CD4-positive, alpha-beta T cell (primary cell): ENCODE measurements around the gene TEF. TPM values are rescaled to one million over a fixed set of nuclear protein-coding genes. Genes with fewer than 3 reads are reported as not detected.
"Not testable (repeated sequence)": the region's sequence is repeated elsewhere in the genome, so short reads cannot be mapped to it uniquely, and the experiment has no call there.

Source experiments
- ATAC-seq: fragments of 200-7000 bp; cut with Tn5 transposase; one replicate; pipeline ENCODE4 v1.10.0; 2022; ENCODE audit warnings: mild to moderate bottlenecking; ENCODE audit not compliant: poor library complexity
- CTCF ChIA-PET: fragments of 350-600 bp; sonication (Branson Sonifier 250); formaldehyde crosslinking; loops from one replicate; lab custom pipeline; 2021; ENCODE audit warnings: antibody characterized with exemption, inconsistent platforms; lab: Charles Lee
- POLR2A ChIA-PET: fragments of 350-600 bp; sonication (Branson Sonifier 250); formaldehyde crosslinking; loops from one replicate; lab custom pipeline; 2021; ENCODE audit warnings: antibody characterized with exemption, inconsistent platforms; lab: Charles Lee
- DNase-seq, 14 experiments: peaks; one replicate each; pipeline ENCODE4 v3.0.0-alpha.2; 2013 to 2020; ENCODE audit warnings: mixed read lengths in 2 of 14
- H3K27ac ChIP-seq, 2 donors: one replicate each; pipeline versions ENCODE4 v1.5.1 to v1.7.0; 2013; ENCODE audit warnings: low read length in 2 of 2, low read depth in 1 of 2, mild to moderate bottlenecking in 1 of 2
- H3K27me3 ChIP-seq, 2 experiments: 1 replicate in 1 of 2; 2 replicates in 1 of 2; pipeline versions ENCODE4 v1.6.1 to v1.7.0; 2013; ENCODE audit warnings: low read length in 2 of 2, control low read depth in 1 of 2, mild to moderate bottlenecking in 1 of 2, moderate library complexity in 1 of 2; ENCODE audit not compliant: insufficient read depth in 2 of 2, control insufficient read depth in 1 of 2
- H3K36me3 ChIP-seq: one replicate; pipeline ENCODE4 v1.6.1; 2013; ENCODE audit warnings: low read length, control low read depth; ENCODE audit not compliant: insufficient read depth
- H3K4me1 ChIP-seq: one replicate; pipeline ENCODE4 v1.6.1; 2013; ENCODE audit warnings: low read length, control low read depth; ENCODE audit not compliant: insufficient read depth
- H3K4me3 ChIP-seq: one replicate; pipeline ENCODE4 v1.5.1; 2013; ENCODE audit warnings: mild to moderate bottlenecking, low read length, moderate library complexity
- H3K9me3 ChIP-seq, 2 experiments: 1 replicate in 1 of 2; 2 replicates in 1 of 2; pipeline versions ENCODE4 v1.6.1 to v1.7.0; 2013; ENCODE audit warnings: low read length in 2 of 2, mild to moderate bottlenecking in 2 of 2, control low read depth in 1 of 2, moderate library complexity in 1 of 2; ENCODE audit not compliant: control insufficient read depth in 1 of 2, insufficient read depth in 1 of 2
- H3K27ac Mint-ChIP-seq: one replicate; pipeline ENCODE4 v1.8.0; 2020; ENCODE audit warnings: mixed read lengths
- H3K27me3 Mint-ChIP-seq: one replicate; pipeline ENCODE4 v1.8.0; 2021; ENCODE audit warnings: mixed read lengths
- H3K36me3 Mint-ChIP-seq: one replicate; pipeline ENCODE4 v1.8.0; 2021; ENCODE audit warnings: low read depth, mixed read lengths
- H3K4me1 Mint-ChIP-seq: one replicate; pipeline ENCODE4 v1.8.0; 2021; ENCODE audit warnings: low read depth, mixed read lengths
- H3K4me3 Mint-ChIP-seq: one replicate; pipeline ENCODE4 v1.8.0; 2020; ENCODE audit warnings: mild to moderate bottlenecking, mixed read lengths
- H3K9me3 Mint-ChIP-seq: one replicate; pipeline ENCODE4 v1.8.0; 2020; ENCODE audit warnings: mixed read lengths
- intact Hi-C, 2 experiments: fragments of 100-400 bp; cut with DNase I in 1 of 2; cut with micrococcal nuclease in 1 of 2; formaldehyde crosslinking; loops; one replicate each; pipeline versions ENCODE4 v1.15.1 to v1.9.0; 2023 to 2025; cut with DNase I, micrococcal nuclease
- total RNA-seq, 174 experiments: library from RNA in 2 of 174; stranded (reverse) in 2 of 174; gene quantifications; one replicate each; pipeline ENCODE4 v1.2.3 and lab custom pipeline; 2021 to 2026
- TF ChIP-seq, protein P1 (sequence below): fragments of 200-600 bp; IDR thresholded peaks from one replicate; pipeline ENCODE4 v1.8.0; 2022; ENCODE audit warnings: antibody characterized with exemption, mild to moderate bottlenecking

Gene TEF
- total RNA-seq, 2 experiments from 2014 or later = 2.4 to 2.6 TPM

DNA sequence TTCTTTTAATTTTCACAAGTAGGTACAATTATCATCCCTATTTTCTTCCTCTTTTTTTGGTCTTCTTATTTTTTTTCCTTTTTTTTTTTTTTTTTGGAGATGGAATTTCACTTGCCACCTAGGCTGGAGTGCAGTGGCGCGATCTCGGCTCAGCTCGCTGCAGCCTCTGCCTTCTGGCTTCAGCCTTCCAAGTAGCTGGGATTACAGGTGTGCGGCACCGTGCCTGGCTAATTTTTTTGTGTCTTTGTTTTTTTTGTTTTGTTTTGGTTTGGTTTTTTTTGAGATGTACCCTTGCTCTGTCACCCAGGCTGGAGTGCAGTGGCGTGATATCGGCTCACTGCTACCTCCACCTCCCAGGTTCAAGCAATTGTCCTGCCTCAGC is 48.2 kb downstream of the TEF start:
- H3K9me3 Mint-ChIP-seq = no peaks in the 10 kb centered on the region
- intact Hi-C loops = no loop called here
- no peaks in the 10 kb centered on the region for H3K27me3 ChIP-seq
- ChIA-PET POLR2A (no interaction called here), CTCF (interaction anchor here (0.6 kb wide), 1 partner anchor 216 kb away, joined by 3 read pairs; no protein-coding TSS in a partner anchor)
- DNase-seq (no peak), ATAC-seq (no peak)
- H3K27me3 Mint-ChIP-seq = no peaks in the 10 kb centered on the region
- peaks cover 13% of the 10 kb centered on the region for H3K4me1 ChIP-seq
- no peaks in the 10 kb centered on the region for H3K9me3 ChIP-seq
- H3K4me3 Mint-ChIP-seq = no peak overlapping the region
- no peak overlapping the region for H3K27ac Mint-ChIP-seq
- H3K4me3 ChIP-seq = no peak overlapping the region
- peaks cover 41% of the 10 kb centered on the region for H3K36me3 Mint-ChIP-seq
- H3K4me1 Mint-ChIP-seq = peaks cover 15% of the 10 kb centered on the region
- H3K27ac ChIP-seq = no peak overlapping the region
- H3K36me3 ChIP-seq = peaks cover 41% of the 10 kb centered on the region
- TF ChIP-seq, protein P1, sequence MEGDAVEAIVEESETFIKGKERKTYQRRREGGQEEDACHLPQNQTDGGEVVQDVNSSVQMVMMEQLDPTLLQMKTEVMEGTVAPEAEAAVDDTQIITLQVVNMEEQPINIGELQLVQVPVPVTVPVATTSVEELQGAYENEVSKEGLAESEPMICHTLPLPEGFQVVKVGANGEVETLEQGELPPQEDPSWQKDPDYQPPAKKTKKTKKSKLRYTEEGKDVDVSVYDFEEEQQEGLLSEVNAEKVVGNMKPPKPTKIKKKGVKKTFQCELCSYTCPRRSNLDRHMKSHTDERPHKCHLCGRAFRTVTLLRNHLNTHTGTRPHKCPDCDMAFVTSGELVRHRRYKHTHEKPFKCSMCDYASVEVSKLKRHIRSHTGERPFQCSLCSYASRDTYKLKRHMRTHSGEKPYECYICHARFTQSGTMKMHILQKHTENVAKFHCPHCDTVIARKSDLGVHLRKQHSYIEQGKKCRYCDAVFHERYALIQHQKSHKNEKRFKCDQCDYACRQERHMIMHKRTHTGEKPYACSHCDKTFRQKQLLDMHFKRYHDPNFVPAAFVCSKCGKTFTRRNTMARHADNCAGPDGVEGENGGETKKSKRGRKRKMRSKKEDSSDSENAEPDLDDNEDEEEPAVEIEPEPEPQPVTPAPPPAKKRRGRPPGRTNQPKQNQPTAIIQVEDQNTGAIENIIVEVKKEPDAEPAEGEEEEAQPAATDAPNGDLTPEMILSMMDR = no peak

DNA sequence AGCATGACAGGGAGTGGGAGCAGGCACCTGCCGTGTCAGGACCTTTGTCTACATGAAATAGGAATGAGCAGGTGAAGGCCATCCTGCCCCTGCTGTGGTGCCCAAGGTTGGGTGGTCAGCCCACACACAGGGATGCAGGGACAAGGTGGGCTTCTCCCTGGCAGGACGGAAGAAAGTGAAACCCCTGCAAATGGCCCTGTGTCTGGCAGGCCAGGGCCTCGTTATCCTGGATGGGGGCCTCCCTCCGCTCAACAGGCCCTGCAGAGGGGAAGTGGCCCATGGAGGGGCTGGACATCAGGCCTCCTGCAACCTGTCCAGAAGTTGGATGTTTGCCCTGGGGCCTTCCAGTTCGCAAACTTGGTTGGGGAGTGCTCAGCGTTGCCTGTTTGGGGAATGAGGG is 49.9 kb downstream of the TEF start:
- no peak overlapping the region for H3K27ac ChIP-seq
- no peak for ATAC-seq
- H3K9me3 ChIP-seq = no peaks in the 10 kb centered on the region

DNA sequence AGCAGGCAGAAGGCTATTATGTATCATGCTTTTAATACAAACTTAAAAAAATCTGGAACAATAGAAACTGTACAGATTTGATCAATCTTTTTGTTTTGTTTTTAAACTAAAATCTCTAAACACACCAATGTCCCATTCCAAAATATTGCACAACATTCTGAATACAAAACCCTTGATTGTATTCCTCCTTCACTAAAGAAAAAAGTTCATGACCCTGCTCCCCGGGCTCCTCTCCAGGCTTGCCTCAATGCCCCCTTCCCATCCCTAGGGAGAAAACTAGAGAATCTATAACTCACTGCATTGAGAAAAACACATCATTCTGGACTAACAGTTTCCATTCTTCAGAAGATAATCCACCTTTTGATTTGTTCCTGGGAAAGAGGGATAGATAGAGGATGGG is 51.7 kb downstream of the TEF start:
- intact Hi-C loops, H3K9me3 ChIP-seq, H3K9me3 Mint-ChIP-seq, H3K4me3 Mint-ChIP-seq, H3K27me3 Mint-ChIP-seq, H3K27ac ChIP-seq, H3K4me1 Mint-ChIP-seq, ATAC-seq, H3K4me3 ChIP-seq, DNase-seq, CTCF ChIA-PET, POLR2A ChIA-PET, H3K27me3 ChIP-seq, H3K27ac Mint-ChIP-seq: not testable (repeated sequence)
- peaks cover 18% of the 10 kb centered on the region for H3K4me1 ChIP-seq
- H3K36me3 Mint-ChIP-seq = peaks cover 36% of the 10 kb centered on the region
- peaks cover 57% of the 10 kb centered on the region for H3K36me3 ChIP-seq

More for the DNA sequence above, 49.9 kb downstream of the TEF start:
- Mint-ChIP-seq H3K36me3 (peaks cover 45% of the 10 kb centered on the region), H3K27ac (peak overlapping the region; percentile 42), H3K4me1 (peaks cover 5% of the 10 kb centered on the region), H3K4me3 (no peak overlapping the region), H3K9me3 (no peaks in the 10 kb centered on the region), H3K27me3 (no peaks in the 10 kb centered on the region)
- Histone ChIP-seq H3K36me3 (peaks cover 51% of the 10 kb centered on the region), H3K4me1 (peaks cover 14% of the 10 kb centered on the region), H3K27me3 (no peaks in the 10 kb centered on the region), H3K4me3 (no peak overlapping the region)
- TF ChIP-seq, protein P1 = no peak
- CTCF ChIA-PET = no interaction called here
- no peak for DNase-seq
- POLR2A ChIA-PET = no interaction called here
- intact Hi-C loops = no loop called here

DNA sequence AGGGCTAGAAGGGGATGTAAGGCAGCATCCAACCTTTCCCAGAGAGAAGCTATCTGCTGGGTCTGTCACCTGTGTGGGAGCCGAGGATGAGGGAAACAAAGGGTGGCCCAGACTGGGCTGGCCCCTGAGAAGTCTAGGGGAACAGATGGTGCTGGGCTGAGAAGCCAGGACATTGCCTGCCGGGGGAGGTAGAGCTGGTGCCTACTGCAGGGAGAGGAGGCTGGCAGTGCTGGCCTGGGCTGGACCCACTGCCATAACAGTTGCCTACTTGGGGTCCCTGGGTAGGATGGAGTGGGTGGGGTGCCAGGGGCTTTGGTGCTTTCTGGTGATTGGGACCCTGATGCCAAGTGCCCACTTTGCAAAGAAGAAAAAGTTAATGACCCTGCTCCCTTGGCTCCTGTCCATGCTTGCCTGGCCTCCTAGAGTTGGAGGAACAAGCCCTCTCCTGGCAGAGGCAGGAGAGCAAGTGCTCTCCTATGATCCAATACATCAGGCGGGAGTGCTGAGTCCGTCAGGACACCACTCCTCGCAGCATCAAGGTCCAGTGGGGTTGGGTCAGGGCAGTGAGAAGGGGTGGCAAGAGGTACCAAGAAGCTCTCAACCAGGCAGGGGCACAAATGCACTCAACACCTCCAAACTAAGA is 52.7 kb downstream of the TEF start:
- CTCF ChIA-PET, H3K4me1 Mint-ChIP-seq, H3K27me3 Mint-ChIP-seq, ATAC-seq, H3K27ac ChIP-seq, DNase-seq, intact Hi-C loops, H3K4me3 Mint-ChIP-seq, H3K9me3 Mint-ChIP-seq, H3K9me3 ChIP-seq, H3K4me3 ChIP-seq, H3K27me3 ChIP-seq, POLR2A ChIA-PET, H3K27ac Mint-ChIP-seq: not testable (repeated sequence)
- Histone ChIP-seq H3K36me3 (peaks cover 57% of the 10 kb centered on the region), H3K4me1 (peaks cover 22% of the 10 kb centered on the region)
- H3K36me3 Mint-ChIP-seq = peaks cover 41% of the 10 kb centered on the region
